NCI-H1436 (cell line): ENCODE data around the gene FXYD1.

Experiments used
- DNase-seq: peaks from one replicate; lab custom pipeline; 2025; lab: John Stamatoyannopoulos, UW

FXYD1 gene

DNA sequence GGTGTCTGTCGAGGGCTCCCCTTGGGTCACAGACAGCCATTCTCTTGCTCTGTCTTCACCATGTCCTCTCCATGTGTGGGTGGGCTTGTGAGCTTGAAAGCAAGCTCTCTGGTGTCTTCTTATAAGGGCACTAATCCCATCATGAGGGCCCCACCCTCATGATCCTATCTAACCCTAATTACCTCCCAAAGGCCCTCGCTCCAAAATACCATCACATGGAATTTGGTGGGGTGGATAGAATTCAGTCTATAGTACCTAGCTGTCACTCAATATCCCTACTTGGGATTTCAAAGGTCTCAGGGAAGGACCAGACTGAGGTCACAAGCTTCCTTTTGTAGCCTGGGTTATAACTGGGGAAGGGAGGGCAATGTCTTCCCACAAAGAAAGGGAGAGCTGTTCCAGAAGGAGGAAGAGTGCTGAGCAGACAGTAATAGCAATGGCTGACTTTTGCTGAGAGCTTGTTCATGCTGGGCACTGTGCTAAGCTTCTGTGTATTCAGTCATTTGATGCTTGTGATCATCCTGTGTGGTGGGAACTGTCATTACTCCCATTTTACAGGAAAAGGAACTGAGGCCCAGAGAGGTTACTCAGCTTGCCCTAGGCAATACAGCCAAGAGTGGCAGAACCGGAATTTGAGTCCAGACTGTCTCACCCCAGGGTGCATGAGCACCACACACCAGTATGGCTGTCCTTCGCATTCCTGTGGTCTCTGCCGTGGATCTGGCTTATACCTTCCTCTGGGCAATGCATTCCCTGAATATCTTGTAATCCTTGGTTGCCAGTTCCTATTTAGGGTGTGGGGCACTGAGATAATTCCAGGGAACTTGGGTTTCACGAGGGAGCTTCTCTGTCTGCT is 24.1 kb downstream of the FXYD1 start:
- DNase-seq, result no peak

DNA sequence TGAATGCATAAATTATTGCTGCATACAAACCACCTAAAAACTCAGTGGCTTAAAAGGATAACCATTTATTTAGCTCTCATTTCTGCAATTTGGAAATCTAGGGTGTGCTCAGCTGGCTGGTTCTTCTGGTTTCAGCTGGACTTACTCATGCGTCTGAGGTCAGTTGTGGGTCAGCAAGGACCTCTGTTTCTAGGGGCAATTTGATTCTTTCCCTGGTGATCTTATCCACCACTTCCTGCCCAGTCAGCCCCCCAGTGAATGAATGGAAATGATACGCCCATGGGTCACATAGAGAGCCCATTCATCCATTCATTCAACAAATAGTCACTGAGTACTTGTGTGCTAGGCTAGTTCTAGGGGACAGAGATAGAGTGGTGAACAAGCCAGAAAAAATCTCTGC is 25.8 kb downstream of the FXYD1 start:
- no peak for DNase-seq

DNA sequence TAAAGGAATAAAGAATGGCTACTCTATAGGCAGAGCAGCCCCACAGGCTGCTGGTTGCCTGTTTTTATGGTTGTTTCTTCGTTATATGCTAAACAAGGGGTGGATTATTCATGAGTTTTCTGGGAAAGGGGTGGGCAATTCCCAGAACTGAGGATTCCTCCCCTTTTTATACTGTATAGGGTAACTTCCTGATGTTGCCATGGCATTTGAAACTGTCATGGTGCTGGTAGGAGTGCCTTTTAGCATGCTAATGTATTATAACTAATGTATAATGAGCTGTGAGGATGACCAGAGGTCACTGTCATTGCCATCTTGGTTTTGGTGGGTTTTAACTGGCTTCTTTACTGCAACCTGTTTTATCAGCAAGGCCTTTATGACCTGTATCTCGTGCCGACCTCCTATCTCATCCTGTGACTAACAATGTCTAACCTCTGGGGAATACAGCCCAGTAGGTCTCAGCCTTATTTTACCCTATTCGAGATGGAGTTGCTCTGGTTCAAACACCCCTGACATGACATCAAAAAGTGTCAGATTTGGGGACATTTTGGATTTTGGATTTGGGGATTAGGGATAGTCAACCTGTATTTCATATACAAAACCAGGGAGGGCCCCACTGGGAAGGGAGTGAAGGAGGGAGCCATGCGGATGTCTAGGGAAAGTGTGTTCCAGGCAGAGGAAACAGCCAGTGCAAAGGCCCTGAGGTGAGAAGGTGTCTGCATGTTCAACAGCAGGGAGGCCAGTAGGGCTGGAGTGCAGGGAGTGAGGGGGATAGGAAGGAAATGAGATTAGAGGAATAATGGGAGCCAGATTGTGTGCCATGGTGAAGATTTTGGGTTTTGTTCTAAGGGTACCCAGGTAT is 26.8 kb downstream of the FXYD1 start:
- no peak for DNase-seq

GRCh38 chr19:35166100-35167063 is 27.8 kb downstream of the FXYD1 start:
- no peak for DNase-seq

- DNase-seq, result no peak
Observed at GRCh38 chr19:35167251-35168119, 28.9 kb downstream of the FXYD1 start.

- DNase-seq, result no peak
Observed at GRCh38 chr19:35168196-35168595, 29.6 kb downstream of the FXYD1 start.

- no peak for DNase-seq
Observed at GRCh38 chr19:35169221-35169995, 30.8 kb downstream of the FXYD1 start.

GRCh38 chr19:35170359-35171061 is 31.9 kb downstream of the FXYD1 start:
- no peak for DNase-seq

DNA sequence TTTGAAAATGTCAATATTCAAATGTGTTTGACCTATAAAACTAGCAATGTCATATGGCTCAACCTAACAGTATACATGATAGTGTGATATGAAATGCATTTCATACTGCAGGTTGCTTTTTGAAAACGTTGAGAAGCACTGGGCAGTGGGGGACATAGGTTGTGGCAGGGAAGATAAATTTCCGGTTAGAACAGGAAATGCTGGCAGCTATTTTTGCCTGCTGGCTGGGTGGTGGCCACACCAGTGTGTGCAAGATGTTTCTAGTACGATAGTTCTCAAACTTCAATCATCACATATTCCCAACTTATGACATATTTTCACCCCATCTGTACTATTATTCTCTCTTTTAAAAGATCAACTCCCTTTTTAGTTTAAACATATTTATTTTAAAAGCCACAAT is 33.1 kb downstream of the FXYD1 start:
- no peak for DNase-seq

DNA sequence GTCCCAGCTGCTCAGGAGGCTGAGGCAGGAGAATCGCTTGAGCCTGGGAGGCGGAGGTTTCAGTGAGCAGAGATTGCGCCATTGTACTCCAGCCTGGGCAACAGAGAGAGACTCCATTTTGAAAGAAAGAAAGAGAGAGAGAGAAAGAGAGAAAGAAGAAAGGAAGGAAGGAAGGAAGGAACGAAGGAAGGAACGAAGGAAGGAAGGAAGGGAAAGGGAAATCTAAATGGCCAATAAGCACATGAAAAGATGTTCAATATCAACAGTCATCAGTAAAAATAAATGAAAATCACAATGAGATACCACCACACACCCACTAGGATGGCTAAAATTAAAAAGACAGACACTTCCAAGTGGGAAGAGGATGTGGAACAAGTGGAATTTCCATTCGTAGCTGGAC is 35.6 kb downstream of the FXYD1 start:
- no peak for DNase-seq

DNA sequence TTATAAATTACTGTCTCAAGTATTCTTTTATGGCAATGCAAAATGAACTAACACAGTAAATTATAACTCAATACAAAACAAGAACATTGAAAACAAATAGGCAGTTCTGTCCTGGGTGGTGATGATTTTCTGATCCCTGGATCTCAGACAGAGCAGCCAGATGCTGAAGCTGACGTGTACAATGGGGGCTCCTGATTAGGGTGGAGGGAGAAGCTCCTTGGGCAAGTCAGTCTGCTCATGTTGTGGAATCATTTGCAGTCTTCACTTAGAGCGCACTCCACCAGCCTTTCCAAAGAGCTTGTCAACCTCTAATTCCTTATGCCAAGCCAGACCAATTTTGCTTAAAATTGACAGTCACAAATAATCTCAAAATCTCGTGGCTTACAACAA is 37.6 kb downstream of the FXYD1 start:
- no peak for DNase-seq

DNA sequence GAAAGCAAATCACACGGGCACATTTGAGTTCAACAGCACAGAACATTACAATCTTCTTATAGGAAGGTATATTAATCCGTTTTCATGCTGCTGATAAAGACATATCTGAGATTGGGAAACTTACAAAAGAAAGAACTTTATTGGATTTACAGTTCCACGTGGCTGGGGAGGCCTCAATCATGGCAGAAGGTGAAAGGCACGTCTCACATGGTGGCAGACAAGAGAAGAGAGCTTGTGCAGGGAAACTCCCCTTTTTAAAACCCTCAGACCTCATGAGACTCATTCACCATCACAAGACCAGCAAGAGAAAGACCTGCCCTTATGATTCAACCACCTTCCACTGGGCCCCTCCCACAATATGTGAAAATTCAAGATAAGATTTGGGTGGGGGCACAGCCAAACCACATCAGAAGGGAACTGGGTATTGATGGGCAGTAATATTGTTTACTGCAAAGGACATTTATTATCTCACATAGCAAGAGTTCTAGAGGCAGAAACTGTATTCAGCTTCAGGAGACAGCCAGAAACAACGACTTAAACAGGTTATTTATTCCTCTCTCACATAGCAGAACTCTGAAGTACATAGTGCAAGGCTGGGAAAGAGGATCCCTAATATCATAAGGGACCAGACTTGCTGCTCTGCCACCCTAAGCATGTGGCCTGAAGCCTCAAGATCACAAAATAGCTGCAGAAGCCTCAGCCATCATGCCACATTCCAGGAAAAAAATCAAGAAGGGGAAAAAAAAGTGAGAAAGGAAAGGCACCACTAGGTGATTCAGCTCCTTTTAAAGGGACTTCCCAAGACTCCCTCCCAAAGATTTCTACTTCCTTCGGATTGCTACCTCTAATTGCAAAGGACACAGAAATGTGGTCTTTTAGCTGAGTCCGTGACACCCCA is 39.0 kb downstream of the FXYD1 start:
- DNase-seq, result no peak

DNA sequence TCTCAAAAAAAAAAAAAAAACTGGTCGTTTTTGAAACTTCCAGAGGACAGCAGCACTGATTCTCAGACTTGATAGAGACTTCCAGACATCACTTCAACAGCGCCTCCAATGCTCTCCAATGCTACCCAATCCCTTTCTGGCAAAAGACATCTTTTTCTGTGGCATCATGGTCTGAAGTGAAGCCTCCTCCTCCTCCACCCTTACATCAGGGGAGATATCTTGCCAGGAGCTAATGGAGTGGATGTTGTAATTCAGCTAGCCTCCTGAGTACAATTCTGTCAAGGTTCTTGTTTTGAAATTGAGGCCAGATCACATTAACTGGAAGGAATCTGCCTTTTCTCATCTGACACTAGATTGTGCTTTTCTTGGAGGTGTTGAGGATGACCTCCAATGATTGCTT is 40.1 kb downstream of the FXYD1 start:
- no peak for DNase-seq

- no peak for DNase-seq
Observed at GRCh38 chr19:35179830-35180229, 41.2 kb downstream of the FXYD1 start.

DNA sequence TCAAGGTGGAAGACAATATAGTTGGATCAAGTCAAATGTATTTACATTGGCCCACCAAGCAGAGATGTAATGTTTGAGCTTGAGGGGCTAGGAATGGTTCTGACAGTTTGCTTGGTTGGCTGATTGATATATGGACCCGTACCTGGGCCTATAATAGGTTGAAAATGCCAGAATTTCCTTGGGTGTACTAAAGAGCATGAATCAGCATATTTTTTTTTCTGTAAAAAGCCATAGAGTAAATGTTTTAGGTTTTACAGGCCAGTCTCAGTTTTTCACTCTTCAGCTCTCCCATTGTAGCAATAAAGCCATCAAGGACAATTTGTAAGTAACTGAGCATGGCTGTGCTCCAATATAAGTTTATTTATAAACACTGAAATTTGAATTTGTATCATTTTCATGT is 42.8 kb downstream of the FXYD1 start:
- DNase-seq, result no peak

- no peak for DNase-seq
Observed at GRCh38 chr19:35184267-35184666, 45.6 kb downstream of the FXYD1 start.

DNA sequence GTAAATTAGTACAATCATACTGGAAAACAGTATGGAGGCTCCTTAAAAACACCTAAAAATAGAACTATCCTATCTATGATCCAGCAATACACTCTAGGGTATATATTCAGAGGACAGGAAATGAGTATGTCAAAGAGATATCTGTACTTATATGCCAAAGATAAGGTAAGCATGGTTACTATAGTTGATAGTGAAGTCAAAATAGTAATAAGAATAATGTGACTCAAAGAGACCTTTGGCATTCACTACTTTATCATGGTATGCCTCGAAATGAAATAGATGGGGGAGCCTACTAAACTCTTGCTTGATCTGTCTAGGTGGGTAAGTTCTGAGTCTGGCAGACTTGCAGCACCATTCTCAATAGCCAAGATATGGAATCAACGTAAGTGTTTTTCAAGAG is 46.3 kb downstream of the FXYD1 start:
- no peak for DNase-seq
